Transverse colon (tissue), 4 donors: ENCODE measurements around the gene HOXD11. TPM values are rescaled to one million over a fixed set of nuclear protein-coding genes. Genes with fewer than 3 reads are reported as not detected.

ENCODE experiments used
- DNase-seq: peaks from one replicate; pipeline ENCODE4 v3.0.0-alpha.2; 2019
- H3K27ac ChIP-seq, 4 donors: fragments of 200-600 bp; sonication (generic); 2 replicates each; pipeline ENCODE4 v1.5.1; 2016 to 2018; ENCODE audit warnings: inconsistent platforms in 4 of 4
- H3K27me3 ChIP-seq: fragments of 200-600 bp; sonication (generic); 2 replicates; pipeline ENCODE4 v1.5.1; 2017; ENCODE audit warnings: inconsistent platforms
- H3K36me3 ChIP-seq, 4 donors: fragments of 200-600 bp; sonication (generic); 2 replicates each; pipeline ENCODE4 v1.5.1; 2017 to 2019; ENCODE audit warnings: inconsistent platforms in 4 of 4
- H3K4me1 ChIP-seq, 4 donors: fragments of 200-600 bp; sonication (generic); 2 replicates each; pipeline ENCODE4 v1.5.1; 2017 to 2020; ENCODE audit warnings: inconsistent platforms in 4 of 4
- H3K4me3 ChIP-seq, 4 donors: fragments of 200-600 bp; sonication (generic); 1 replicate in 1 of 4; 2 replicates in 3 of 4; pipeline versions ENCODE4 v1.5.1 to v1.6.1; 2017 to 2019; ENCODE audit warnings: inconsistent platforms in 4 of 4
- H3K9me3 ChIP-seq, 2 donors: fragments of 200-600 bp; sonication (generic); 2 replicates each; pipeline ENCODE4 v1.5.1; 2017 to 2019; ENCODE audit warnings: inconsistent platforms in 2 of 2
- EP300 ChIP-seq: sonication (generic); formaldehyde crosslinking; IDR thresholded peaks from one replicate; pipeline ENCODE4 v1.6.1; 2017; ENCODE audit warnings: antibody characterized with exemption, low read depth
- POLR2A ChIP-seq: fragments of 450-650 bp; IDR thresholded peaks from one replicate; pipeline ENCODE4 v1.6.1; 2016; ENCODE audit warnings: antibody characterized with exemption, mild to moderate bottlenecking, moderate library complexity
- POLR2AphosphoS5 ChIP-seq, 3 donors: sonication (generic); formaldehyde crosslinking; IDR thresholded peaks; one replicate each; pipeline ENCODE4 v1.6.1; 2016; ENCODE audit warnings: antibody characterized with exemption in 3 of 3
- WGBS, 2 donors: methylation state at CpG; one replicate each; pipeline ENCODE4 v1.1.5; 2018; ENCODE audit warnings: low coverage in 1 of 2; 5-methylcytosine and 5-hydroxymethylcytosine counted together
- in situ Hi-C, 4 donors: fragments of 200-750 bp; cut with MboI; loops; one replicate each; pipeline versions ENCODE4 v1.15.0 to v1.15.1; 2017; ENCODE audit warnings: low sequenced_read_pairs in 3 of 4, low pct_ligation_motif_present in 1 of 4, low pct_unique_long_range_greater_than_20kb in 1 of 4
- intact Hi-C: fragments of 100-400 bp; cut with DNase I; formaldehyde crosslinking; loops from one replicate; pipeline ENCODE4 v1.15.1; 2023; ENCODE audit warnings: low total_unique reads
- total RNA-seq, 4 donors: library from RNA; depleted of rRNA; stranded (reverse); fragments of >200 nt; gene quantifications; one replicate each; pipeline ENCODE4 v1.1.0, GENCODE V29; 2016
- TF ChIP-seq, protein P1 (sequence below), 5 experiments: fragments of 200-600 bp in 3 of 5; fragments of 450-650 bp in 2 of 5; sonication (generic) in 3 of 5; IDR thresholded peaks; 1 replicate in 2 of 5; 2 replicates in 3 of 5; pipeline ENCODE4 v1.5.1; 2016 to 2017; ENCODE audit warnings: antibody characterized with exemption in 5 of 5, inconsistent platforms in 3 of 5, mild to moderate bottlenecking in 2 of 5, moderate library complexity in 1 of 5

Gene HOXD11
- total RNA-seq, 4 donors from 2014 or later = 0.41 to 13.5 (median 4.4) TPM

DNA sequence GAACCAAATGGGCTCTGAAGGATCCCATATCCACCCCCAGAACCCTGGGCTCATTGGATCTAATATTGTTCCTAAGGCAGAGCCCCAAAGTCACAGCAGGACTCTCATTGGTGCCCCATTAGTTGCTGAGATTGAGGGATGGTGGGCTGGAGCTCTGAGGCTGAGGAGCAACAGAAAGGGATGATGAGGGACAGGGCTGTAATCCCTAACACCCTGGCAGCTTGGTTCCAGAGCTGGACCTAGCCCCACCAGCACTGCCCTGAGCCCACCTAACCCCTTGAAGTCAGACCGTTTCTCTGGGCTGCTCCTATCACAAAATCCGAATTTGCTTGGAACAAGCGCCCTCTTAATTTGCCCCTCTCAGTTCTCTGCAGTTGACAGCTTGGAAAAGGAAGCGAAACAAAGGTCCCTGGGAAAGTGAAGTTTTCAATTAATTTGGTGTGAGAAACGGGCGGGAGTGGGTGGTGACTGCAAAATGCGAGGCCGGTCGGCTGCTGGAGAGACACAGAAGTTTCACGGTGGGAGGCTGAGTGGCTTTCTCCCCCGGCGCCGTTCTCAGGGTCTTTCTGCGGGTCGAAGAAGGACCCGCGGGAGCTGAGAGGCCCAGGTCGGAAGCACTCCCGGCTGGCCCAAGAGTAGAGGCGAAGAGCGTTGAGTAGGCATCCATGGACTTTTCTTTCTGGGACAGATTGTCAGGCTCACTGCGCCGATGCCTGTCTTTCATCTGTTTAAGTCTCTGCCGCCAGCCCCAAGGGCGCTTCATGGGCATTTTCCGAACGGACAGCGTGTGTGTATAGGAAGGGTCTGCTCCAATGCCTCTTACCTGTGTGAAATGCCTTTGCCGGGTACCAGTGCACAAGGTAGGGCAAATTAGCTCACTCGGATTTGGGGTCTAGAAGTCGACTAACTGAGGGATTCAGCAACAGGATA is 15.5 kb upstream of the HOXD11 start:
- no peak for DNase-seq
- intact Hi-C loops = no loop called here
- H3K27me3 ChIP-seq = peaks cover 100% of the 10 kb centered on the region
- no peak for TF ChIP-seq POLR2A
- TF ChIP-seq, protein P1, sequence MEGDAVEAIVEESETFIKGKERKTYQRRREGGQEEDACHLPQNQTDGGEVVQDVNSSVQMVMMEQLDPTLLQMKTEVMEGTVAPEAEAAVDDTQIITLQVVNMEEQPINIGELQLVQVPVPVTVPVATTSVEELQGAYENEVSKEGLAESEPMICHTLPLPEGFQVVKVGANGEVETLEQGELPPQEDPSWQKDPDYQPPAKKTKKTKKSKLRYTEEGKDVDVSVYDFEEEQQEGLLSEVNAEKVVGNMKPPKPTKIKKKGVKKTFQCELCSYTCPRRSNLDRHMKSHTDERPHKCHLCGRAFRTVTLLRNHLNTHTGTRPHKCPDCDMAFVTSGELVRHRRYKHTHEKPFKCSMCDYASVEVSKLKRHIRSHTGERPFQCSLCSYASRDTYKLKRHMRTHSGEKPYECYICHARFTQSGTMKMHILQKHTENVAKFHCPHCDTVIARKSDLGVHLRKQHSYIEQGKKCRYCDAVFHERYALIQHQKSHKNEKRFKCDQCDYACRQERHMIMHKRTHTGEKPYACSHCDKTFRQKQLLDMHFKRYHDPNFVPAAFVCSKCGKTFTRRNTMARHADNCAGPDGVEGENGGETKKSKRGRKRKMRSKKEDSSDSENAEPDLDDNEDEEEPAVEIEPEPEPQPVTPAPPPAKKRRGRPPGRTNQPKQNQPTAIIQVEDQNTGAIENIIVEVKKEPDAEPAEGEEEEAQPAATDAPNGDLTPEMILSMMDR (IDR thresholded peaks at IDR 0.05) = no peak
- no peak for TF ChIP-seq POLR2AphosphoS5 (IDR thresholded peaks at IDR 0.05)
- no peak for TF ChIP-seq EP300
- H3K36me3 ChIP-seq = no peaks in the 10 kb centered on the region
- WGBS, 2 donors = 16 to 80% methylated on average over 1 to 31 of the region's 31 CpGs
- in situ Hi-C loops = loop anchor here in 3 of 4 donors (10.0 to 25.0 kb wide), 4 partner anchors 404 to 729 kb away; no protein-coding TSS in a partner anchor
- H3K9me3 ChIP-seq = no peaks in the 10 kb centered on the region
- H3K27ac ChIP-seq = no peak overlapping the region
- H3K4me3 ChIP-seq = no peak overlapping the region
- peaks cover 8 to 31% (median 19%) of the 10 kb centered on the region in 4 donors for H3K4me1 ChIP-seq

DNA sequence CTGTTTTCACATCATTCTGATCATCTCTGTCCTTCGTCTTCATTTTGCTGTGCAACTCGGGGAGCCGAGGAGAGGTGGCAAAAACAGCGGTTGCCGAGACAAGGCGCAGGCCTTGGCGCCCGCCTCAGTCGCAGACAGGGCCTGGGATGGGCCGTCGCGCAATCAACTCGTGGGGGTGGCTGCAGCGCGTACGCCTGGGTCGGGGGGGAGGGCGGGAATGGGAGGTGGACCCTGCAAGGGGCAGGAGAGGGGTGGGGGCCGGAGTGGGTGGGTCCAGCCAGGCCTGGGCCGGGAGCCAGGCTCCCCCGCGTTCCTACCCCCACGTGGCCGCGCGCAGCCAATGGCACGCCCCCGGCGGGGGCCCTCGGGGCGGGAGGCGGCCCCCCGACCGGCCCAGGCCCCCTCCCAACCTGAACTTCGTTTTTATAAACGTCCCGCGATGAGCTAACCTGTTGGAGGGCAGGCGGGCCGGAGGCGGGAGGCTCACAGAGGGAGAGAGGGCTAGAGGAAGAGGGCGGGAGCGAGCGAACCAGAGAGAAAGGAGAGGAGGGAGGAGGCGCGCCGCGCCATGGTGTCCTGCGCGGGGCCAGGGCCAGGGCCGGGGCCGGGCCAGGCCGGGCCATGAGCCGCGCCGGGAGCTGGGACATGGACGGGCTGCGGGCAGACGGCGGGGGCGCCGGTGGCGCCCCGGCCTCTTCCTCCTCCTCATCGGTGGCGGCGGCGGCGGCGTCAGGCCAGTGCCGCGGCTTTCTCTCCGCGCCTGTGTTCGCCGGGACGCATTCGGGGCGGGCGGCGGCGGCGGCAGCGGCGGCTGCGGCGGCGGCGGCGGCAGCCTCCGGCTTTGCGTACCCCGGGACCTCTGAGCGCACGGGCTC is 14.6 kb upstream of the HOXD11 start, which contains the start of gene HOXD13:
Gene HOXD13, plus strand, starts transcription at position 452 of the 875 bp plus-strand sequence. Its CDS starts 170 bp downstream, at position 622.
- no peak within 1 kb of the TSS for H3K27ac ChIP-seq
- H3K36me3 ChIP-seq = no peaks in the 10 kb centered on the region
- peak within 1 kb of the TSS in 3 of 4 donors; percentile 9 to 52 (median 38) for H3K4me3 ChIP-seq
- TF ChIP-seq, protein P1 (IDR thresholded peaks at IDR 0.05) = no peak
- TF ChIP-seq POLR2AphosphoS5 (IDR thresholded peaks at IDR 0.05) (no peak), EP300 (no peak), POLR2A (no peak)
- peaks cover 8 to 40% (median 28%) of the 10 kb centered on the region in 4 donors for H3K4me1 ChIP-seq
- H3K9me3 ChIP-seq = no peaks in the 10 kb centered on the region
- H3K27me3 ChIP-seq = peaks cover 100% of the 10 kb centered on the region
- WGBS, 2 donors = 13% methylated on average over 72 of the region's 95 CpGs; no CpG with 5 or more reads in 1 of the 2 donors
- intact Hi-C loops = no loop called here
- DNase-seq = no peak
- in situ Hi-C loops = loop anchor here in 3 of 4 donors (10.0 to 25.0 kb wide), 4 partner anchors 405 to 730 kb away; no protein-coding TSS in a partner anchor

DNA sequence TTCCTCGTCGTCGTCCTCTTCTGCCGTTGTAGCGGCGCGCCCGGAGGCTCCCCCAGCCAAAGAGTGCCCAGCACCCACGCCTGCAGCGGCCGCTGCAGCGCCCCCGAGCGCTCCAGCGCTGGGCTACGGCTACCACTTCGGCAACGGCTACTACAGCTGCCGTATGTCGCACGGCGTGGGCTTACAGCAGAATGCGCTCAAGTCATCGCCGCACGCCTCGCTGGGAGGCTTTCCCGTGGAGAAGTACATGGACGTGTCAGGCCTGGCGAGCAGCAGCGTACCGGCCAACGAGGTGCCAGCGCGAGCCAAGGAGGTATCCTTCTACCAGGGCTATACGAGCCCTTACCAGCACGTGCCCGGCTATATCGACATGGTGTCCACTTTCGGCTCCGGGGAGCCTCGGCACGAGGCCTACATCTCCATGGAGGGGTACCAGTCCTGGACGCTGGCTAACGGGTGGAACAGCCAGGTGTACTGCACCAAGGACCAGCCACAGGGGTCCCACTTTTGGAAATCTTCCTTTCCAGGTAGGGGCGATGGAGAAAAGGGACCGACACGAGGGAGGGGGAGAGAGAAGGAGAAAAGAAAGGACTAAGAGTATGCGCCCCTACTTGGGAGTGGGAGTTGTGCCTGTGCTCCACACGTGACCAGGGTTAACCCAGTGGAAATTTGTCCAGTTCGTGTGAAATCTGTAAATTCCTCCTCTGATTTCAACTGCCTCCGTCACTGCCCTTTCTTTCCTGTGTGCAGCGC is 13.8 kb upstream of the HOXD11 start:
- no peak overlapping the region for H3K27ac ChIP-seq
- in situ Hi-C loops (loop anchor here in 3 of 4 donors (10.0 to 25.0 kb wide), 4 partner anchors 406 to 731 kb away; no protein-coding TSS in a partner anchor), intact Hi-C loops (no loop called here)
- no peaks in the 10 kb centered on the region for H3K36me3 ChIP-seq
- peaks cover 100% of the 10 kb centered on the region for H3K27me3 ChIP-seq
- H3K9me3 ChIP-seq = no peaks in the 10 kb centered on the region
- WGBS, 2 donors = 17 to 28% methylated on average over 4 to 22 of the region's 53 CpGs
- DNase-seq = no peak
- peaks cover 8 to 42% (median 30%) of the 10 kb centered on the region in 4 donors for H3K4me1 ChIP-seq
- peak overlapping the region in 3 of 4 donors; percentile 9 to 52 (median 38) for H3K4me3 ChIP-seq
- TF ChIP-seq EP300 (no peak), POLR2A (no peak), POLR2AphosphoS5 (IDR thresholded peaks at IDR 0.05) (no peak)
- TF ChIP-seq, protein P1 (IDR thresholded peaks at IDR 0.05) = no peak
